GM23338 (cell line): Measurements from ENCODE around the gene ACAD8. TPM values are rescaled to one million over a fixed set of nuclear protein-coding genes. Genes with fewer than 3 reads are reported as not detected.

ENCODE experiments used
- ATAC-seq: fragments of 200-7000 bp; cut with Tn5 transposase; 3 replicates; pipeline ENCODE4 v1.9.1; 2020
- DNase-seq: peaks from one replicate; pipeline ENCODE4 v3.0.0-alpha.2; 2015; ENCODE audit warnings: low spot score
- H2AFZ ChIP-seq: fragments of 200-600 bp; sonication (generic); 2 replicates; pipeline ENCODE4 v1.8.0; 2016; ENCODE audit warnings: antibody characterized with exemption, mild to moderate bottlenecking, moderate library complexity
- H3F3A ChIP-seq: fragments of 200-600 bp; sonication (generic); replicated peaks from 2 replicates; pipeline ENCODE4 v1.8.0; 2017; ENCODE audit warnings: antibody characterized with exemption, mixed run types, low read depth
- H3K27ac ChIP-seq: fragments of 200-600 bp; sonication (generic); 2 replicates; pipeline ENCODE4 v1.6.1; 2016; ENCODE audit warnings: low read depth
- H3K27me3 ChIP-seq: fragments of 200-600 bp; sonication (generic); 2 replicates; pipeline ENCODE4 v1.8.0; 2016; ENCODE audit warnings: mild to moderate bottlenecking, mixed run types, moderate library complexity; ENCODE audit not compliant: insufficient read depth
- H3K36me3 ChIP-seq: fragments of 200-600 bp; sonication (generic); 2 replicates; pipeline ENCODE4 v1.8.0; 2016; ENCODE audit warnings: mild to moderate bottlenecking; ENCODE audit not compliant: insufficient read depth
- H3K4me1 ChIP-seq: fragments of 200-600 bp; sonication (generic); 2 replicates; pipeline ENCODE4 v1.8.0; 2016; ENCODE audit warnings: mild to moderate bottlenecking, moderate library complexity; ENCODE audit not compliant: insufficient read depth
- H3K4me2 ChIP-seq: fragments of 200-600 bp; sonication (generic); 2 replicates; pipeline ENCODE4 v1.7.1; 2017; ENCODE audit warnings: mixed run types
- H3K4me3 ChIP-seq: fragments of 200-600 bp; sonication (generic); 2 replicates; pipeline ENCODE4 v1.6.1; 2016; ENCODE audit warnings: mixed run types
- H3K79me2 ChIP-seq: fragments of 200-600 bp; sonication (generic); replicated peaks from 2 replicates; pipeline ENCODE4 v1.8.0; 2017; ENCODE audit warnings: mild to moderate bottlenecking; ENCODE audit not compliant: insufficient read depth
- H3K9me2 ChIP-seq: fragments of 200-600 bp; sonication (generic); 2 replicates; pipeline ENCODE4 v1.8.0; 2017; ENCODE audit not compliant: insufficient read depth
- H4K20me1 ChIP-seq: fragments of 200-600 bp; sonication (generic); replicated peaks from 2 replicates; pipeline ENCODE4 v1.8.0; 2017; ENCODE audit warnings: mild to moderate bottlenecking; ENCODE audit not compliant: insufficient read depth
- H3K27ac Mint-ChIP-seq: 2 replicates; pipeline ENCODE4 v1.8.0; 2020; ENCODE audit warnings: inconsistent platforms, mild to moderate bottlenecking, moderate library complexity, mixed read lengths
- H3K27me3 Mint-ChIP-seq: 3 replicates; pipeline ENCODE4 v1.8.0; 2022; ENCODE audit warnings: low read depth, mild to moderate bottlenecking, moderate library complexity, mixed read lengths, inconsistent platforms; ENCODE audit not compliant: insufficient read depth, poor library complexity
- H3K36me3 Mint-ChIP-seq: 3 replicates; pipeline ENCODE4 v1.8.0; 2021; ENCODE audit warnings: low read depth, mild to moderate bottlenecking, inconsistent platforms, moderate library complexity, mixed read lengths
- H3K4me1 Mint-ChIP-seq: 3 replicates; pipeline ENCODE4 v1.8.0; 2020; ENCODE audit warnings: mild to moderate bottlenecking, inconsistent platforms, mixed read lengths
- H3K4me3 Mint-ChIP-seq: 3 replicates; pipeline ENCODE4 v1.8.0; 2021; ENCODE audit warnings: moderate library complexity, mild to moderate bottlenecking, inconsistent platforms, mixed read lengths
- H3K9me3 Mint-ChIP-seq: 3 replicates; pipeline ENCODE4 v1.8.0; 2020; ENCODE audit warnings: moderate library complexity, mild to moderate bottlenecking, inconsistent platforms, mixed read lengths
- CREB1 ChIP-seq: fragments of 250-450 bp; sonication (Bioruptor Pico); IDR thresholded peaks from 2 replicates; pipeline ENCODE4 v1.5.0; 2020; ENCODE audit warnings: low read depth, mild to moderate bottlenecking, moderate library complexity
- polyA plus RNA-seq: library from polyadenylated mRNA; unstranded; fragments of >200 nt; fragmentation: Nextera tagmentation; extraction: Ambion mirVana; gene quantifications from 2 replicates; pipeline ENCODE4 v1.2.1, GENCODE V29; 2016
- total RNA-seq: library from RNA; depleted of rRNA; stranded (reverse); fragments of >200 nt; shearing (Covaris generic); gene quantifications from 2 replicates; pipeline ENCODE4 v1.2.3, GENCODE V29; 2014
- TF ChIP-seq, protein P1 (sequence below): fragments of 250-450 bp; sonication (Bioruptor Pico); IDR thresholded peaks from 2 replicates; pipeline ENCODE4 v1.5.0; 2020; ENCODE audit warnings: mild to moderate bottlenecking, moderate library complexity
- TF ChIP-seq, protein P2 (sequence below), 2 experiments: fragments of 200-600 bp in 1 of 2; sonication (generic) in 1 of 2; conservative IDR thresholded peaks; 2 replicates each; pipeline versions ENCODE4 v1.5.1 to v1.6.1; 2016 to 2017; ENCODE audit warnings: antibody characterized with exemption in 2 of 2, low read depth in 2 of 2, mild to moderate bottlenecking in 2 of 2, moderate library complexity in 1 of 2

The ACAD8 gene
- total and polyA plus RNA-seq, 2 experiments from 2014 or later: 43.2 to 65.4 TPM

DNA sequence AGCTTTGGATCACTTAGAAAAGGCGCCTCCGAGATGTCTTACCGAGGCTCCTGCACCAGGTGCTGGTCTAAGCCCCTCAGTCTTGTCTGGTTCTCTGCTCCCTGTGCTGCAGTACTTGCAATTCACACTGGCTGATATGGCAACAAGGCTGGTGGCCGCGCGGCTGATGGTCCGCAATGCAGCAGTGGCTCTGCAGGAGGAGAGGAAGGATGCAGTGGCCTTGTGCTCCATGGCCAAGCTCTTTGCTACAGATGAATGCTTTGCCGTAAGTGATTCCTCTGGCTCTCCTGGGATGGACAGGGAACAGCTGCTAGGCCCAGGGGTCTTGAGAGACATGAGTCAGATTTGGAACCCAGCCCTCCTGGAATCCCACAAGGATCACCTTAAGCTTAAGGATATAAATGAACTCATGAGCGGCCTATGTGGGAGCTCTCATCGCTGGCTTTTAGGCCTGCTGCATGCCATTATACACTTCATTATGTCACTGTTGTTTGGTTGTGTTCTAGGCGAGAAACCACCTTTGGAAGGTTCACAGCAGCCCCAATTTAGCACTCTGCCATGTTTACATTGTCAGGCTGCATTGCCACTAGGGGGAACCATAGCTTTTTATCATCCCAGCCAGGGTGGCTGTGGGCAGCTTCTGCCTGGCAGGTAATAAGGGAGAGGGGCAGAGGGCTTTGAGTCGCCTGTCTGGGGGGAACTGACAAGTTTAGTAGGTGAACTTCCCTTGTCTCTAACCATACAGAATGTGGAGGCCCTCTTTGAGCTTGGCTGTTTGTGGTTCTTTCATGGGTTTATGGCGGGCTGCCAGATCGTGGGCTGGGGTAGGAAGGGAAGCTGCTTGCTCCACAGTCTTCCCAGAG lies 8.5 kb downstream of the ACAD8 start:
- Mint-ChIP-seq H3K27me3 (peaks cover 2% of the 10 kb centered on the region), H3K9me3 (no peaks in the 10 kb centered on the region), H3K27ac (peak overlapping the region; percentile 14; the same call in 1 of the 2 replicates), H3K4me1 (peaks cover 24% of the 10 kb centered on the region), H3K4me3 (no peak overlapping the region), H3K36me3 (peaks cover 74% of the 10 kb centered on the region)
- H3K4me1 ChIP-seq: peaks cover 16% of the 10 kb centered on the region
- peaks cover 36% of the 10 kb centered on the region for H3K79me2 ChIP-seq
- H3K36me3 ChIP-seq: peaks cover 45% of the 10 kb centered on the region
- H3K9me2 ChIP-seq: no peaks in the 10 kb centered on the region
- ATAC-seq (peak; percentile 92), DNase-seq (peak; percentile 84)
- TF ChIP-seq CREB1 (CRISPR knock-in tag): no peak
- TF ChIP-seq, protein P1, sequence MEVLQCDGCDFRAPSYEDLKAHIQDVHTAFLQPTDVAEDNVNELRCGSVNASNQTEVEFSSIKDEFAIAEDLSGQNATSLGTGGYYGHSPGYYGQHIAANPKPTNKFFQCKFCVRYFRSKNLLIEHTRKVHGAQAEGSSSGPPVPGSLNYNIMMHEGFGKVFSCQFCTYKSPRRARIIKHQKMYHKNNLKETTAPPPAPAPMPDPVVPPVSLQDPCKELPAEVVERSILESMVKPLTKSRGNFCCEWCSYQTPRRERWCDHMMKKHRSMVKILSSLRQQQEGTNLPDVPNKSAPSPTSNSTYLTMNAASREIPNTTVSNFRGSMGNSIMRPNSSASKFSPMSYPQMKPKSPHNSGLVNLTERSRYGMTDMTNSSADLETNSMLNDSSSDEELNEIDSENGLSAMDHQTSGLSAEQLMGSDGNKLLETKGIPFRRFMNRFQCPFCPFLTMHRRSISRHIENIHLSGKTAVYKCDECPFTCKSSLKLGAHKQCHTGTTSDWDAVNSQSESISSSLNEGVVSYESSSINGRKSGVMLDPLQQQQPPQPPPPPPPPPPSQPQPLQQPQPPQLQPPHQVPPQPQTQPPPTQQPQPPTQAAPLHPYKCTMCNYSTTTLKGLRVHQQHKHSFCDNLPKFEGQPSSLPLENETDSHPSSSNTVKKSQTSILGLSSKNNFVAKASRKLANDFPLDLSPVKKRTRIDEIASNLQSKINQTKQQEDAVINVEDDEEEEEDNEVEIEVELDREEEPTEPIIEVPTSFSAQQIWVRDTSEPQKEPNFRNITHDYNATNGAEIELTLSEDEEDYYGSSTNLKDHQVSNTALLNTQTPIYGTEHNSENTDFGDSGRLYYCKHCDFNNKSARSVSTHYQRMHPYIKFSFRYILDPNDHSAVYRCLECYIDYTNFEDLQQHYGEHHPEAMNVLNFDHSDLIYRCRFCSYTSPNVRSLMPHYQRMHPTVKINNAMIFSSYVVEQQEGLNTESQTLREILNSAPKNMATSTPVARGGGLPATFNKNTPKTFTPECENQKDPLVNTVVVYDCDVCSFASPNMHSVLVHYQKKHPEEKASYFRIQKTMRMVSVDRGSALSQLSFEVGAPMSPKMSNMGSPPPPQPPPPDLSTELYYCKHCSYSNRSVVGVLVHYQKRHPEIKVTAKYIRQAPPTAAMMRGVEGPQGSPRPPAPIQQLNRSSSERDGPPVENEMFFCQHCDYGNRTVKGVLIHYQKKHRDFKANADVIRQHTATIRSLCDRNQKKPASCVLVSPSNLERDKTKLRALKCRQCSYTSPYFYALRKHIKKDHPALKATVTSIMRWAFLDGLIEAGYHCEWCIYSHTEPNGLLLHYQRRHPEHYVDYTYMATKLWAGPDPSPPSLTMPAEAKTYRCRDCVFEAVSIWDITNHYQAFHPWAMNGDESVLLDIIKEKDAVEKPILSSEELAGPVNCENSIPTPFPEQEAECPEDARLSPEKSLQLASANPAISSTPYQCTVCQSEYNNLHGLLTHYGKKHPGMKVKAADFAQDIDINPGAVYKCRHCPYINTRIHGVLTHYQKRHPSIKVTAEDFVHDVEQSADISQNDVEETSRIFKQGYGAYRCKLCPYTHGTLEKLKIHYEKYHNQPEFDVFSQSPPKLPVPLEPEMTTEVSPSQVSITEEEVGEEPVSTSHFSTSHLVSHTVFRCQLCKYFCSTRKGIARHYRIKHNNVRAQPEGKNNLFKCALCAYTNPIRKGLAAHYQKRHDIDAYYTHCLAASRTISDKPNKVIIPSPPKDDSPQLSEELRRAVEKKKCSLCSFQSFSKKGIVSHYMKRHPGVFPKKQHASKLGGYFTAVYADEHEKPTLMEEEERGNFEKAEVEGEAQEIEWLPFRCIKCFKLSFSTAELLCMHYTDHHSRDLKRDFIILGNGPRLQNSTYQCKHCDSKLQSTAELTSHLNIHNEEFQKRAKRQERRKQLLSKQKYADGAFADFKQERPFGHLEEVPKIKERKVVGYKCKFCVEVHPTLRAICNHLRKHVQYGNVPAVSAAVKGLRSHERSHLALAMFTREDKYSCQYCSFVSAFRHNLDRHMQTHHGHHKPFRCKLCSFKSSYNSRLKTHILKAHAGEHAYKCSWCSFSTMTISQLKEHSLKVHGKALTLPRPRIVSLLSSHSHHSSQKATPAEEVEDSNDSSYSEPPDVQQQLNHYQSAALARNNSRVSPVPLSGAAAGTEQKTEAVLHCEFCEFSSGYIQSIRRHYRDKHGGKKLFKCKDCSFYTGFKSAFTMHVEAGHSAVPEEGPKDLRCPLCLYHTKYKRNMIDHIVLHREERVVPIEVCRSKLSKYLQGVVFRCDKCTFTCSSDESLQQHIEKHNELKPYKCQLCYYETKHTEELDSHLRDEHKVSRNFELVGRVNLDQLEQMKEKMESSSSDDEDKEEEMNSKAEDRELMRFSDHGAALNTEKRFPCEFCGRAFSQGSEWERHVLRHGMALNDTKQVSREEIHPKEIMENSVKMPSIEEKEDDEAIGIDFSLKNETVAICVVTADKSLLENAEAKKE (CRISPR knock-in tag): no peak
- TF ChIP-seq, protein P2, sequence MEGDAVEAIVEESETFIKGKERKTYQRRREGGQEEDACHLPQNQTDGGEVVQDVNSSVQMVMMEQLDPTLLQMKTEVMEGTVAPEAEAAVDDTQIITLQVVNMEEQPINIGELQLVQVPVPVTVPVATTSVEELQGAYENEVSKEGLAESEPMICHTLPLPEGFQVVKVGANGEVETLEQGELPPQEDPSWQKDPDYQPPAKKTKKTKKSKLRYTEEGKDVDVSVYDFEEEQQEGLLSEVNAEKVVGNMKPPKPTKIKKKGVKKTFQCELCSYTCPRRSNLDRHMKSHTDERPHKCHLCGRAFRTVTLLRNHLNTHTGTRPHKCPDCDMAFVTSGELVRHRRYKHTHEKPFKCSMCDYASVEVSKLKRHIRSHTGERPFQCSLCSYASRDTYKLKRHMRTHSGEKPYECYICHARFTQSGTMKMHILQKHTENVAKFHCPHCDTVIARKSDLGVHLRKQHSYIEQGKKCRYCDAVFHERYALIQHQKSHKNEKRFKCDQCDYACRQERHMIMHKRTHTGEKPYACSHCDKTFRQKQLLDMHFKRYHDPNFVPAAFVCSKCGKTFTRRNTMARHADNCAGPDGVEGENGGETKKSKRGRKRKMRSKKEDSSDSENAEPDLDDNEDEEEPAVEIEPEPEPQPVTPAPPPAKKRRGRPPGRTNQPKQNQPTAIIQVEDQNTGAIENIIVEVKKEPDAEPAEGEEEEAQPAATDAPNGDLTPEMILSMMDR (conservative IDR thresholded peaks at IDR 0.05; ENCODE audit: low read depth in 2 of 2): peak; percentile 83 to 87
- no peaks in the 10 kb centered on the region for H3F3A ChIP-seq
- peaks cover 9% of the 10 kb centered on the region for H4K20me1 ChIP-seq
- H3K4me2 ChIP-seq: no peak overlapping the region
- no peak overlapping the region for H3K27ac ChIP-seq
- no peaks in the 10 kb centered on the region for H3K27me3 ChIP-seq
- H2AFZ ChIP-seq: no peak overlapping the region
- H3K4me3 ChIP-seq: no peak overlapping the region
